SK-N-SH (cell line): ENCODE results near the gene TRIM44. TPM values are rescaled to one million over a fixed set of nuclear protein-coding genes. Genes with fewer than 3 reads are reported as not detected.

Experiments
- CTCF ChIA-PET: fragments of 300-600, 350-600 bp; formaldehyde crosslinking; extraction: SDS; loops from one replicate; lab custom pipeline; 2021; lab: Yijun Ruan, JAX
- POLR2A ChIA-PET: fragments of 350-600 bp; sonication (Branson Sonifier 250); formaldehyde crosslinking; extraction: SDS; loops from one replicate; lab custom pipeline; 2020; ENCODE audit warnings: antibody characterized with exemption, inconsistent platforms; lab: Yijun Ruan, JAX
- DNase-seq: peaks from one replicate; pipeline ENCODE4 v3.0.0; 2012
- H2AFZ ChIP-seq: fragments of 200-600 bp; sonication (generic); 2 replicates; pipeline ENCODE4 v1.8.1; 2016; ENCODE audit warnings: antibody characterized with exemption, mild to moderate bottlenecking, low read depth
- H3F3A ChIP-seq: fragments of 200-600 bp; sonication (generic); replicated peaks from 2 replicates; pipeline ENCODE3; 2016; ENCODE audit warnings: antibody characterized with exemption, mild to moderate bottlenecking; ENCODE audit not compliant: insufficient read depth
- H3K27ac ChIP-seq, 2 experiments: fragments of 200-500 bp in 1 of 2; fragments of 200-600 bp in 1 of 2; sonication (Bioruptor generic) in 1 of 2; sonication (generic), shearing (Covaris generic) in 1 of 2; 2 replicates each; pipeline versions ENCODE4 v1.5.1 to v1.6.1; 2014 to 2016; ENCODE audit warnings: low read depth in 2 of 2, inconsistent platforms in 1 of 2, low read length in 1 of 2, mild to moderate bottlenecking in 1 of 2, mixed read lengths in 1 of 2
- H3K27me3 ChIP-seq: fragments of 200-600 bp; sonication (generic), shearing (Covaris generic); 2 replicates; pipeline ENCODE4 v1.6.1; 2016; ENCODE audit warnings: mixed run types; ENCODE audit not compliant: insufficient read depth
- H3K36me3 ChIP-seq, 2 experiments: fragments of 200-500 bp in 1 of 2; fragments of 200-600 bp in 1 of 2; sonication (Bioruptor generic) in 1 of 2; sonication (generic) in 1 of 2; replicated peaks in 1 of 2; 2 replicates each; pipeline versions ENCODE3 to v1.5.1; 2014 to 2016; ENCODE audit warnings: low read length in 1 of 2, mild to moderate bottlenecking in 1 of 2; ENCODE audit not compliant: insufficient read depth in 2 of 2, control insufficient read depth in 1 of 2
- H3K4me1 ChIP-seq, 2 experiments: fragments of 200-500 bp in 1 of 2; fragments of 200-600 bp in 1 of 2; sonication (Bioruptor generic) in 1 of 2; sonication (generic), shearing (Covaris generic) in 1 of 2; 2 replicates each; pipeline versions ENCODE4 v1.5.1 to v1.6.1; 2014 to 2016; ENCODE audit warnings: low read depth in 1 of 2, low read length in 1 of 2, mixed run types in 1 of 2; ENCODE audit not compliant: insufficient read depth in 2 of 2, control insufficient read depth in 1 of 2
- H3K4me2 ChIP-seq: fragments of 200-600 bp; sonication (generic), shearing (Covaris generic); 2 replicates; pipeline ENCODE4 v1.6.1; 2017; ENCODE audit warnings: mixed run types
- H3K4me3 ChIP-seq, 2 experiments: fragments of 200-500 bp in 1 of 2; fragments of 200-600 bp in 1 of 2; sonication (Bioruptor generic) in 1 of 2; sonication (generic), shearing (Covaris generic) in 1 of 2; 2 replicates each; pipeline versions ENCODE4 v1.5.1 to v1.8.1; 2014 to 2016; ENCODE audit warnings: low read depth in 2 of 2, inconsistent platforms in 1 of 2, low read length in 1 of 2, mild to moderate bottlenecking in 1 of 2, mixed read lengths in 1 of 2, moderate library complexity in 1 of 2
- H3K79me2 ChIP-seq: fragments of 200-600 bp; sonication (generic); 2 replicates; pipeline ENCODE4 v1.8.1; 2017; ENCODE audit warnings: mild to moderate bottlenecking; ENCODE audit not compliant: insufficient read depth
- H3K9ac ChIP-seq: fragments of 200-600 bp; sonication (generic); 2 replicates; pipeline ENCODE4 v1.6.1; 2017; ENCODE audit warnings: mixed run types
- H3K9me2 ChIP-seq: fragments of 200-600 bp; sonication (generic); 2 replicates; pipeline ENCODE4 v1.6.1; 2017; ENCODE audit warnings: mixed run types
- H3K9me3 ChIP-seq: fragments of 200-600 bp; sonication (generic); 2 replicates; pipeline ENCODE4 v1.6.1; 2017; ENCODE audit warnings: mixed run types, mild to moderate bottlenecking, moderate library complexity
- H4K20me1 ChIP-seq: fragments of 200-600 bp; sonication (generic); 2 replicates; pipeline ENCODE4 v1.6.1; 2017; ENCODE audit warnings: mild to moderate bottlenecking, mixed run types; ENCODE audit not compliant: insufficient read depth
- EP300 ChIP-seq, 2 experiments: IDR thresholded peaks; 2 replicates each; pipeline versions ENCODE4 v1.4.0 to v1.6.1; 2012; ENCODE audit warnings: borderline replicate concordance in 1 of 2, low read depth in 1 of 2, low read length in 1 of 2
- GABPA ChIP-seq: IDR thresholded peaks from 2 replicates; pipeline ENCODE4 v1.4.0; 2012; ENCODE audit warnings: low read depth, mild to moderate bottlenecking
- NRF1 ChIP-seq: IDR thresholded peaks from 2 replicates; pipeline ENCODE4 v1.6.1; 2012; ENCODE audit warnings: low read depth, mild to moderate bottlenecking, low read length
- SIN3A ChIP-seq: IDR thresholded peaks from 2 replicates; pipeline ENCODE4 v1.6.1; 2012; ENCODE audit warnings: low read depth, mild to moderate bottlenecking, low read length, moderate library complexity, borderline replicate concordance
- WGBS: methylation state at CpG from one replicate; pipeline ENCODE4 v1.1.6; 2017; ENCODE audit warnings: low lambda C conversion rate; 5-methylcytosine and 5-hydroxymethylcytosine counted together
- polyA plus RNA-seq, 3 experiments: library from polyadenylated mRNA; depleted of rRNA; stranded (reverse); fragments of >200 nt; gene quantifications; 2 replicates each; pipeline ENCODE4 v1.2.3, GENCODE V29; 2012
- TF ChIP-seq, protein P1 (sequence below): IDR thresholded peaks from 2 replicates; pipeline ENCODE4 v1.6.1; 2012; ENCODE audit warnings: mild to moderate bottlenecking, low read depth, low read length, moderate library complexity
- TF ChIP-seq, protein P2 (sequence below): fragments of 200-600 bp; sonication (generic); IDR thresholded peaks from 2 replicates; pipeline ENCODE4 v1.6.1; 2017; ENCODE audit warnings: antibody characterized with exemption, mild to moderate bottlenecking, moderate library complexity
- TF ChIP-seq, protein P3 (sequence below): IDR thresholded peaks from 2 replicates; pipeline ENCODE4 v1.4.0; 2012; ENCODE audit warnings: low read depth

The TRIM44 gene
- polyA plus RNA-seq, 1 of the 3 experiments (the other 2 are of a cell fraction), result 34.1 TPM

DNA sequence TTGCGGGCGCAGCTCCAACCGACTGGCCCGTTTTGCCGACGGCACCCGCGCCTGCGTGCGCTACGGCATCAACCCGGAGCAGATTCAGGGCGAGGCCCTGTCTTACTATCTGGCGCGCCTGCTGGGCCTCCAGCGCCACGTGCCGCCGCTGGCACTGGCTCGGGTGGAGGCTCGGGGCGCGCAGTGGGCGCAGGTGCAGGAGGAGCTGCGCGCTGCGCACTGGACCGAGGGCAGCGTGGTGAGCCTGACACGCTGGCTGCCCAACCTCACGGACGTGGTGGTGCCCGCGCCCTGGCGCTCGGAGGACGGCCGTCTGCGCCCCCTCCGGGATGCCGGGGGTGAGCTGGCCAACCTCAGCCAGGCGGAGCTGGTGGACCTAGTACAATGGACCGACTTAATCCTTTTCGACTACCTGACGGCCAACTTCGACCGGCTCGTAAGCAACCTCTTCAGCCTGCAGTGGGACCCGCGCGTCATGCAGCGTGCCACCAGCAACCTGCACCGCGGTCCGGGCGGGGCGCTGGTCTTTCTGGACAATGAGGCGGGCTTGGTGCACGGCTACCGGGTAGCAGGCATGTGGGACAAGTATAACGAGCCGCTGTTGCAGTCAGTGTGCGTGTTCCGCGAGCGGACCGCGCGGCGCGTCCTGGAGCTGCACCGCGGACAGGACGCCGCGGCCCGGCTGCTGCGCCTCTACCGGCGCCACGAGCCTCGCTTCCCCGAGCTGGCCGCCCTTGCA lies 43.3 kb upstream of the TRIM44 start:
- under 1% methylated on average over 25 of the region's 84 CpGs for WGBS
- Histone ChIP-seq H3K9me2 (no peaks in the 10 kb centered on the region), H3K4me1 (peaks cover 31 to 65% of the 10 kb centered on the region in 2 experiments), H3K4me2 (peak overlapping the region; percentile 90)
- no peak for TF ChIP-seq NRF1
- TF ChIP-seq, protein P1, sequence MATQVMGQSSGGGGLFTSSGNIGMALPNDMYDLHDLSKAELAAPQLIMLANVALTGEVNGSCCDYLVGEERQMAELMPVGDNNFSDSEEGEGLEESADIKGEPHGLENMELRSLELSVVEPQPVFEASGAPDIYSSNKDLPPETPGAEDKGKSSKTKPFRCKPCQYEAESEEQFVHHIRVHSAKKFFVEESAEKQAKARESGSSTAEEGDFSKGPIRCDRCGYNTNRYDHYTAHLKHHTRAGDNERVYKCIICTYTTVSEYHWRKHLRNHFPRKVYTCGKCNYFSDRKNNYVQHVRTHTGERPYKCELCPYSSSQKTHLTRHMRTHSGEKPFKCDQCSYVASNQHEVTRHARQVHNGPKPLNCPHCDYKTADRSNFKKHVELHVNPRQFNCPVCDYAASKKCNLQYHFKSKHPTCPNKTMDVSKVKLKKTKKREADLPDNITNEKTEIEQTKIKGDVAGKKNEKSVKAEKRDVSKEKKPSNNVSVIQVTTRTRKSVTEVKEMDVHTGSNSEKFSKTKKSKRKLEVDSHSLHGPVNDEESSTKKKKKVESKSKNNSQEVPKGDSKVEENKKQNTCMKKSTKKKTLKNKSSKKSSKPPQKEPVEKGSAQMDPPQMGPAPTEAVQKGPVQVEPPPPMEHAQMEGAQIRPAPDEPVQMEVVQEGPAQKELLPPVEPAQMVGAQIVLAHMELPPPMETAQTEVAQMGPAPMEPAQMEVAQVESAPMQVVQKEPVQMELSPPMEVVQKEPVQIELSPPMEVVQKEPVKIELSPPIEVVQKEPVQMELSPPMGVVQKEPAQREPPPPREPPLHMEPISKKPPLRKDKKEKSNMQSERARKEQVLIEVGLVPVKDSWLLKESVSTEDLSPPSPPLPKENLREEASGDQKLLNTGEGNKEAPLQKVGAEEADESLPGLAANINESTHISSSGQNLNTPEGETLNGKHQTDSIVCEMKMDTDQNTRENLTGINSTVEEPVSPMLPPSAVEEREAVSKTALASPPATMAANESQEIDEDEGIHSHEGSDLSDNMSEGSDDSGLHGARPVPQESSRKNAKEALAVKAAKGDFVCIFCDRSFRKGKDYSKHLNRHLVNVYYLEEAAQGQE, result peak; percentile 9; the same call in 1 of the 2 replicates
- TF ChIP-seq, protein P2, sequence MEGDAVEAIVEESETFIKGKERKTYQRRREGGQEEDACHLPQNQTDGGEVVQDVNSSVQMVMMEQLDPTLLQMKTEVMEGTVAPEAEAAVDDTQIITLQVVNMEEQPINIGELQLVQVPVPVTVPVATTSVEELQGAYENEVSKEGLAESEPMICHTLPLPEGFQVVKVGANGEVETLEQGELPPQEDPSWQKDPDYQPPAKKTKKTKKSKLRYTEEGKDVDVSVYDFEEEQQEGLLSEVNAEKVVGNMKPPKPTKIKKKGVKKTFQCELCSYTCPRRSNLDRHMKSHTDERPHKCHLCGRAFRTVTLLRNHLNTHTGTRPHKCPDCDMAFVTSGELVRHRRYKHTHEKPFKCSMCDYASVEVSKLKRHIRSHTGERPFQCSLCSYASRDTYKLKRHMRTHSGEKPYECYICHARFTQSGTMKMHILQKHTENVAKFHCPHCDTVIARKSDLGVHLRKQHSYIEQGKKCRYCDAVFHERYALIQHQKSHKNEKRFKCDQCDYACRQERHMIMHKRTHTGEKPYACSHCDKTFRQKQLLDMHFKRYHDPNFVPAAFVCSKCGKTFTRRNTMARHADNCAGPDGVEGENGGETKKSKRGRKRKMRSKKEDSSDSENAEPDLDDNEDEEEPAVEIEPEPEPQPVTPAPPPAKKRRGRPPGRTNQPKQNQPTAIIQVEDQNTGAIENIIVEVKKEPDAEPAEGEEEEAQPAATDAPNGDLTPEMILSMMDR, result peak; percentile 20; the same call in 1 of the 2 replicates
- TF ChIP-seq, protein P3, sequence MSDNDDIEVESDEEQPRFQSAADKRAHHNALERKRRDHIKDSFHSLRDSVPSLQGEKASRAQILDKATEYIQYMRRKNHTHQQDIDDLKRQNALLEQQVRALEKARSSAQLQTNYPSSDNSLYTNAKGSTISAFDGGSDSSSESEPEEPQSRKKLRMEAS, result peak; percentile 88
- TF ChIP-seq, all 33 proteins: peak for 3
- Histone ChIP-seq H3F3A (peaks cover 51% of the 10 kb centered on the region), H2AFZ (0 out of 2 replicates have a peak overlapping the region, but pooled peaks have one; percentile 9), H3K27me3 (no peaks in the 10 kb centered on the region), H3K79me2 (peaks cover 40% of the 10 kb centered on the region), H4K20me1 (no peaks in the 10 kb centered on the region), H3K9me3 (no peaks in the 10 kb centered on the region), H3K4me3 (peak overlapping the region; percentile 71), H3K36me3 (peaks cover 2 to 8% of the 10 kb centered on the region in 2 experiments), H3K27ac (peak overlapping the region; percentile 64 to 94), H3K9ac (peak overlapping the region; percentile 81)
- CTCF ChIA-PET, result interaction anchor here (0.6 to 3.8 kb wide), 20 partner anchors 9 to 874 kb away, joined by 3 to 34 read pairs (median 4); no protein-coding TSS in a partner anchor
- DNase-seq, result peak; percentile 71
- POLR2A ChIA-PET, result interaction anchor here (0.8 to 1.1 kb wide), 2 partner anchors 203 to 650 kb away, joined by 4 to 5 read pairs; no protein-coding TSS in a partner anchor

DNA sequence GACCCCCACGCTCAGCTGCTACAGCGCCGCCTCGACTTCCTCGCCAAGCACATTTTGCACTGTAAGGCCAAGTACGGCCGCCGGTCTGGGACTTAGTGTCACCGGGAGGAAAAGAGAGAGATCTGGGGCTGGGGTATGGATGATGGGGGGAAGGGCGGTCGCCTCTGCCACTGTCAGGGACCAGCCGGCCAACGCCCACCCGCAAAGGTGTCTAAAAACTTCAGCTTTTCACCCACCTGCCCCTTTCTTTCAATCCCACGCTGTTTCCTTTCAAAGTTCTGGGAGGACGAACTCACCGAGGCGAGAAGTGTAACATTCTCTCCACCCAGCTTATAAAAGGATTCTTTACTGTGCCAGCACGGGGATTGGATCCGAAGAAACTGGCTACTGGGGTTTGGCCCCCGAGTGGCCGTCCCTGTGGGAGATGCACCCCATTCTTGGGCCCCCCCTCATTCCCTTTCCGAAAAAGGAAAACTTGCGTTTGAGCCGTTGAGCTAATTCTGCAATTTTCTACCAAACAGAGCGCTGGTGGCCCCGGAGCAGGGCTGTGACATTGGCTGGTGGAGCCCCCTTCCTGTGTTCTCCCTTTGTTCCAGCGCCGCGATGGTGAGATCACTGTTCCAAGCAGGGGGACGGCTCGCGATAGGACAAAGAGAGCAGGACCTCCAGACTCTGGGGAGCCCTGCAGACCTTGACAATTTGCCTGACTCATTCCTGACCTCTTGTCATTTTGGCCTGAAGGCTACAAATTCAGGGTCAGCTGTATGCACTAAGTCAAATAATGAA lies 42.5 kb upstream of the TRIM44 start:
- H4K20me1 ChIP-seq, result no peaks in the 10 kb centered on the region
- WGBS, result 2% methylated on average over 16 of the region's 33 CpGs
- H3K4me2 ChIP-seq, result peak overlapping the region; percentile 90
- TF ChIP-seq EP300 (IDR thresholded peaks at IDR 0.05; ENCODE audit: borderline replicate concordance in 1 of 2, low read depth in 1 of 2, low read length in 1 of 2) (no peak), SIN3A (0 out of 2 replicates have a peak, but pooled peaks have one; percentile 28), GABPA (no peak)
- TF ChIP-seq, protein P2, result peak; percentile 9; the same call in 1 of the 2 replicates
- peaks cover 40% of the 10 kb centered on the region for H3K79me2 ChIP-seq
- H3F3A ChIP-seq, result peaks cover 59% of the 10 kb centered on the region
- H3K9me2 ChIP-seq, result no peaks in the 10 kb centered on the region
- H2AFZ ChIP-seq, result no peak overlapping the region
- H3K4me3 ChIP-seq, result peak overlapping the region; percentile 71
- POLR2A ChIA-PET, result interaction anchor here (0.8 to 1.1 kb wide), 2 partner anchors 202 to 649 kb away, joined by 4 to 5 read pairs; no protein-coding TSS in a partner anchor
- H3K27ac ChIP-seq, result peak overlapping the region; percentile 64 to 94
- H3K9ac ChIP-seq, result peak overlapping the region; percentile 81
- H3K4me1 ChIP-seq, result peaks cover 31 to 70% of the 10 kb centered on the region in 2 experiments
- no peaks in the 10 kb centered on the region for H3K27me3 ChIP-seq
- CTCF ChIA-PET, result interaction anchor here (0.8 to 3.8 kb wide), 17 partner anchors 9 to 873 kb away, joined by 3 to 34 read pairs (median 4); no protein-coding TSS in a partner anchor
- peak; percentile 77 for DNase-seq
- no peaks in the 10 kb centered on the region for H3K9me3 ChIP-seq
- H3K36me3 ChIP-seq, result peaks cover 2 to 8% of the 10 kb centered on the region in 2 experiments
